ENCODE measurements around the gene SLC19A3. TPM values are rescaled to one million over a fixed set of nuclear protein-coding genes. Genes with fewer than 3 reads are reported as not detected.

Gene SLC19A3
- total RNA-seq, 1 experiment from 2014 or later, result 2.3 TPM

GRCh38 chr2:227677928-227678327, 39.9 kb downstream of the SLC19A3 start:
- H3T11ph ChIP-seq (ENCODE audit: low read length), result no peak overlapping the region
- H3K4me1 ChIP-seq (ENCODE audit: insufficient read depth, low read length), result no peaks in the 10 kb centered on the region
- no peaks in the 10 kb centered on the region for H3K27me3 ChIP-seq (ENCODE audit: insufficient read depth, low read length)
- no peak overlapping the region for H3K14ac ChIP-seq (ENCODE audit: insufficient read depth, low read length)
- no peak overlapping the region for H2AK5ac ChIP-seq (ENCODE audit: insufficient read length, low read length)
- Mint-ChIP-seq H3K27ac (no peak overlapping the region), H3K4me1 (no peaks in the 10 kb centered on the region), H3K9me3 (no peaks in the 10 kb centered on the region), H3K36me3 (ENCODE audit: insufficient read depth in 1 of 3, low read depth in 3 of 3) (no peaks in the 10 kb centered on the region), H3K27me3 (ENCODE audit: low read depth) (no peaks in the 10 kb centered on the region), H3K4me3 (no peak overlapping the region)
- no peak overlapping the region for H4K91ac ChIP-seq (ENCODE audit: insufficient read length, low read depth, low read length)
- DNase-seq, result no peak
- H2BK120ac ChIP-seq (ENCODE audit: low read depth, low read length, poor library complexity, severe bottlenecking), result no peak overlapping the region
- no peak overlapping the region for H3K9ac ChIP-seq (ENCODE audit: extremely low read depth, insufficient read length, low read length)
- no peak overlapping the region for H3K56ac ChIP-seq (ENCODE audit: insufficient read length, low read depth, low read length)
- H3K23me2 ChIP-seq (ENCODE audit: insufficient read length, low read depth, low read length, poor library complexity, severe bottlenecking), result no peaks in the 10 kb centered on the region
- no peak overlapping the region for H3K4me2 ChIP-seq (ENCODE audit: insufficient read depth, insufficient read length, low read length)
- H3K23ac ChIP-seq (ENCODE audit: insufficient read length, low read depth, low read length), result no peak overlapping the region
- H2BK20ac ChIP-seq (ENCODE audit: low read depth, low read length, poor library complexity, severe bottlenecking), result no peak overlapping the region
- no peak overlapping the region for H3K4ac ChIP-seq (ENCODE audit: low read depth, low read length)
- no peak overlapping the region for H2BK15ac ChIP-seq (ENCODE audit: low read depth, low read length)
- H2BK5ac ChIP-seq (ENCODE audit: insufficient read length, low read length), result no peak overlapping the region
- no peaks in the 10 kb centered on the region for H4K20me1 ChIP-seq (ENCODE audit: control insufficient read depth, insufficient read depth, insufficient read length)
- no peak for TF ChIP-seq CTCF (conservative IDR thresholded peaks at IDR 0.05)
- no CpG with 5 or more reads among the region's 3 CpGs for WGBS (ENCODE audit: extremely low coverage, insufficient read length, low lambda C conversion rate)
- no peak overlapping the region for H2BK12ac ChIP-seq (ENCODE audit: insufficient read length, low read depth, low read length)
- no peaks in the 10 kb centered on the region for H3K79me1 ChIP-seq (ENCODE audit: insufficient read depth, low read depth, low read length, poor library complexity, severe bottlenecking)
- no peak overlapping the region for H3K18ac ChIP-seq (ENCODE audit: insufficient read length, low read depth, low read length)
- no peak overlapping the region for H2AFZ ChIP-seq (ENCODE audit: low read length)
- no peak overlapping the region for H4K5ac ChIP-seq (ENCODE audit: insufficient read length, low read depth, low read length)
- no peak overlapping the region for H3K27ac ChIP-seq (ENCODE audit: insufficient read length, low read depth, low read length)
- H4K8ac ChIP-seq (replicated peaks; ENCODE audit: insufficient read length, low read depth, low read length), result no peak overlapping the region
- H3K79me2 ChIP-seq (ENCODE audit: insufficient read depth, low read length), result no peaks in the 10 kb centered on the region
- no peaks in the 10 kb centered on the region for H3K9me3 ChIP-seq (ENCODE audit: control insufficient read depth, low read depth, low read length)

Data from H9 (cell line).